Panc1 (cell line): ENCODE data around the gene PHF8. TPM values are rescaled to one million over a fixed set of nuclear protein-coding genes. Genes with fewer than 3 reads are reported as not detected.

Experiments used
- ATAC-seq: fragments of 200-7000 bp; cut with Tn5 transposase; 2 replicates; pipeline ENCODE4 v1.9.1; 2020; ENCODE audit warnings: mild to moderate bottlenecking, moderate library complexity
- BruUV-seq: library from RNA; stranded (reverse); fragments of 400-500 nt; replicated peaks from 2 replicates; lab custom pipeline; 2021; lab: Mats Ljungman, UMichigan
- CTCF ChIA-PET: fragments of 300-600 bp; sonication (Branson Sonifier 250); formaldehyde crosslinking; loops from one replicate; lab custom pipeline; 2022; ENCODE audit warnings: antibody characterized with exemption; lab: Charles Lee
- POLR2A ChIA-PET: fragments of 300-600 bp; sonication (Branson Sonifier 250); formaldehyde crosslinking; loops from one replicate; lab custom pipeline; 2022; ENCODE audit warnings: antibody characterized with exemption; lab: Charles Lee
- DNase-seq: peaks from one replicate; pipeline ENCODE4 v3.0.0-alpha.2; 2010; ENCODE audit warnings: low read depth, low spot score
- H3K27ac ChIP-seq: 2 replicates; pipeline ENCODE4 v1.5.1; 2011; ENCODE audit warnings: mild to moderate bottlenecking, low read length, inconsistent platforms
- H3K27me3 ChIP-seq: fragments of 200-500 bp; sonication (Bioruptor generic); 2 replicates; pipeline ENCODE4 v1.6.0; 2014; ENCODE audit warnings: low read length, inconsistent platforms; ENCODE audit not compliant: control insufficient read depth, insufficient read depth
- H3K36me3 ChIP-seq: fragments of 200-500 bp; sonication (Bioruptor generic); 2 replicates; pipeline ENCODE4 v1.5.1; 2014; ENCODE audit warnings: inconsistent platforms, mild to moderate bottlenecking, low read length, moderate library complexity; ENCODE audit not compliant: control insufficient read depth, insufficient read depth
- H3K4me1 ChIP-seq: 2 replicates; pipeline ENCODE4 v1.5.1; 2011; ENCODE audit warnings: inconsistent platforms, mild to moderate bottlenecking, low read length, moderate library complexity; ENCODE audit not compliant: control insufficient read depth, insufficient read depth
- H3K4me3 ChIP-seq, 2 experiments: 2 replicates each; pipeline ENCODE4 v1.5.1; 2011 to 2012; ENCODE audit warnings: low read depth in 2 of 2, low read length in 2 of 2, mild to moderate bottlenecking in 2 of 2, inconsistent platforms in 1 of 2, moderate library complexity in 1 of 2
- H3K9me3 ChIP-seq: fragments of 200-500 bp; sonication (Bioruptor generic); 2 replicates; pipeline ENCODE4 v1.5.1; 2014; ENCODE audit warnings: low read depth, mild to moderate bottlenecking, inconsistent platforms, low read length, moderate library complexity; ENCODE audit not compliant: control insufficient read depth, insufficient read depth
- CTCF ChIP-seq: fragments of 450-650 bp; IDR thresholded peaks from 2 replicates; pipeline ENCODE4 v1.5.1; 2017; ENCODE audit warnings: mild to moderate bottlenecking
- POLR2AphosphoS5 ChIP-seq: IDR thresholded peaks from 2 replicates; pipeline ENCODE4 v1.6.1; 2012; ENCODE audit warnings: mild to moderate bottlenecking, low read depth, low read length, moderate library complexity
- REST ChIP-seq, 2 experiments: IDR thresholded peaks; 2 replicates each; pipeline ENCODE4 v1.6.1; 2011 to 2012; ENCODE audit warnings: low read depth in 2 of 2, control low read depth in 1 of 2, low read length in 1 of 2, mild to moderate bottlenecking in 1 of 2, moderate library complexity in 1 of 2; ENCODE audit not compliant: insufficient read depth in 1 of 2
- SIN3A ChIP-seq: IDR thresholded peaks from 2 replicates; pipeline ENCODE4 v1.6.1; 2012; ENCODE audit warnings: low read depth, mild to moderate bottlenecking, low read length, moderate library complexity, borderline replicate concordance; ENCODE audit not compliant: insufficient read depth
- TCF7L2 ChIP-seq: IDR thresholded peaks from 2 replicates; pipeline ENCODE4 v1.6.1; 2011; ENCODE audit warnings: mild to moderate bottlenecking, low read depth, low read length, inconsistent platforms
- in situ Hi-C: cut with HindIII; loops from 2 replicates; pipeline ENCODE4 v1.10.0; 2016; ENCODE audit warnings: low sequenced_read_pairs, low pct_unique_long_range_greater_than_20kb
- intact Hi-C: fragments of 100-400 bp; cut with micrococcal nuclease; formaldehyde crosslinking; loops from one replicate; pipeline ENCODE4 v1.10.0; 2022; ENCODE audit not compliant: unreplicated experiment
- total RNA-seq: library from RNA; stranded (reverse); gene quantifications from one replicate; pipeline ENCODE4 v1.2.1, GENCODE V29; 2021; ENCODE audit not compliant: unreplicated experiment

Gene PHF8
- total RNA-seq, 1 experiment from 2014 or later, result 27.5 TPM

- CTCF ChIA-PET, result no interaction called here
- ATAC-seq, result no peak
- POLR2A ChIA-PET, result no interaction called here
Observed at GRCh38 chrX:53940180-53940579, 104.1 kb downstream of the PHF8 start.

GRCh38 chrX:53939127-53939526, 105.1 kb downstream of the PHF8 start:
- in situ Hi-C loops (no loop called here), intact Hi-C loops (no loop called here)
- no peak overlapping the region for H3K27ac ChIP-seq
- H3K4me1 ChIP-seq, result no peaks in the 10 kb centered on the region
- POLR2A ChIA-PET, result no interaction called here
- DNase-seq, result no peak
- no peak overlapping the region for H3K4me3 ChIP-seq
- H3K36me3 ChIP-seq, result peaks cover 2% of the 10 kb centered on the region; the same call in 1 of the 2 replicates
- TF ChIP-seq TCF7L2 (no peak), CTCF (no peak), REST (IDR thresholded peaks at IDR 0.05; ENCODE audit: insufficient read depth in 1 of 2, low read depth in 2 of 2, low read length in 1 of 2) (no peak), POLR2AphosphoS5 (no peak), SIN3A (no peak)
- H3K27me3 ChIP-seq, result no peaks in the 10 kb centered on the region
- H3K9me3 ChIP-seq, result no peaks in the 10 kb centered on the region
- no peak for ATAC-seq
- CTCF ChIA-PET, result no interaction called here
- BruUV-seq, result no TSS peak

More at GRCh38 chrX:53940180-53940579, 104.1 kb downstream of the PHF8 start:
- DNase-seq, result no peak
- intact Hi-C loops (no loop called here), in situ Hi-C loops (no loop called here)
- Histone ChIP-seq H3K27me3 (no peaks in the 10 kb centered on the region), H3K4me3 (no peak overlapping the region), H3K27ac (no peak overlapping the region), H3K36me3 (peaks cover 2% of the 10 kb centered on the region; the same call in 1 of the 2 replicates), H3K4me1 (no peaks in the 10 kb centered on the region), H3K9me3 (no peaks in the 10 kb centered on the region)
- BruUV-seq, result no TSS peak
- no peak for TF ChIP-seq SIN3A
- no peak for TF ChIP-seq TCF7L2
- TF ChIP-seq REST (IDR thresholded peaks at IDR 0.05; ENCODE audit: insufficient read depth in 1 of 2, low read depth in 2 of 2, low read length in 1 of 2), result no peak
